SU-DHL-6 (cell line): Measurements from ENCODE around the gene TMEM117.

Experiments
- CTCF ChIP-seq: fragments of 200-600 bp; sonication (generic); IDR thresholded peaks from one replicate; pipeline ENCODE4 v1.5.1; 2017; ENCODE audit warnings: antibody characterized with exemption, mild to moderate bottlenecking, low read length, moderate library complexity; ENCODE audit not compliant: insufficient read depth, poor library complexity, severe bottlenecking
- EZH2phosphoT487 ChIP-seq: fragments of 200-600 bp; sonication (generic), shearing (Covaris generic); conservative IDR thresholded peaks from 2 replicates; pipeline ENCODE4 v1.6.1; 2018; ENCODE audit warnings: mild to moderate bottlenecking, antibody characterized with exemption, low read length, moderate library complexity, mixed read lengths

DNA sequence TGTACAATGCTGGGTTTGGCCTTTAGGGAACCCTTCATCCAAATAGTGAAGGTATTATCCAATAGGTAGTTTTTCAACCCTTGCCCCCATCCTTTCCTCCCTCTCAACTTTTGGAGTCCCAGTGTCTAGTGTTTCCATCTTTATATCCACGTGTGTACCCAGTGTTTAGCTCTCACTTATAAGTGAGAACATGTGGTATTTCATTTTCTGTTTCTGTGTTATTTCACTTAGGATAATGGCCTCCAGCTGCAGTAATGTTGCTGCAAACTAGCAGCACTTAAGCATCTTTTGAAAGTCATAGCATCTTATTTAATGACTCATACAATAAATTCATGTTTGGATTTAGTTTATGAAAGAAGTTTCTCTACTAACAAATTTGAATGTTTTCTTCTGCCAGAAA lies 597.8 kb downstream of the TMEM117 start:
- TF ChIP-seq CTCF = no peak
- TF ChIP-seq EZH2phosphoT487 = no peak
